Endodermal cell (in vitro differentiated cells): ENCODE data around the gene TRAF7. TPM values are rescaled to one million over a fixed set of nuclear protein-coding genes. Genes with fewer than 3 reads are reported as not detected.

ENCODE experiments used
- DNase-seq: peaks from one replicate; pipeline ENCODE4 v3.0.0-alpha.2; 2017
- H3K27ac ChIP-seq: 2 replicates; pipeline ENCODE4 v1.5.1; 2013; ENCODE audit warnings: mild to moderate bottlenecking, low read depth, low read length, moderate library complexity
- H3K27me3 ChIP-seq: 2 replicates; pipeline ENCODE4 v1.6.1; 2013; ENCODE audit warnings: mild to moderate bottlenecking, low read length, moderate library complexity; ENCODE audit not compliant: insufficient read depth, control insufficient read depth, poor library complexity, severe bottlenecking
- H3K36me3 ChIP-seq: 2 replicates; pipeline ENCODE4 v1.7.0; 2013; ENCODE audit warnings: mild to moderate bottlenecking, low read length, moderate library complexity; ENCODE audit not compliant: control insufficient read depth, insufficient read depth
- H3K4me1 ChIP-seq: one replicate; pipeline ENCODE4 v1.7.0; 2013; ENCODE audit warnings: low read length; ENCODE audit not compliant: control insufficient read depth, insufficient read depth
- H3K4me3 ChIP-seq: 2 replicates; pipeline ENCODE4 v1.5.1; 2013; ENCODE audit warnings: mild to moderate bottlenecking, low read length, moderate library complexity
- H3K9ac ChIP-seq: 2 replicates; pipeline ENCODE4 v1.6.1; 2013; ENCODE audit warnings: mild to moderate bottlenecking, low read length, moderate library complexity; ENCODE audit not compliant: poor library complexity, severe bottlenecking; ENCODE audit errors: extremely low read depth
- H3K9me3 ChIP-seq: 2 replicates; pipeline ENCODE4 v1.6.1; 2013; ENCODE audit warnings: mild to moderate bottlenecking, low read length, moderate library complexity; ENCODE audit not compliant: control insufficient read depth
- H3K27ac Mint-ChIP-seq: 2 replicates; pipeline ENCODE4 v1.8.0; 2020; ENCODE audit warnings: mixed read lengths
- H3K27me3 Mint-ChIP-seq: 2 replicates; pipeline ENCODE4 v1.8.0; 2021; ENCODE audit warnings: mild to moderate bottlenecking, mixed read lengths; ENCODE audit not compliant: insufficient read depth
- H3K36me3 Mint-ChIP-seq: 2 replicates; pipeline ENCODE4 v1.8.0; 2020; ENCODE audit warnings: low read depth, mixed read lengths
- H3K4me1 Mint-ChIP-seq: 2 replicates; pipeline ENCODE4 v1.8.0; 2020; ENCODE audit warnings: mixed read lengths
- H3K4me3 Mint-ChIP-seq: 2 replicates; pipeline ENCODE4 v1.8.0; 2020; ENCODE audit warnings: mild to moderate bottlenecking, moderate library complexity, mixed read lengths
- H3K9me3 Mint-ChIP-seq: 2 replicates; pipeline ENCODE4 v1.8.0; 2020; ENCODE audit warnings: mild to moderate bottlenecking, mixed read lengths
- WGBS, 2 experiments: methylation state at CpG; one replicate each; pipeline versions ENCODE4 v1.1.5 to v1.1.7; 2013; ENCODE audit warnings: missing lambda C conversion rate in 2 of 2, mixed read lengths in 1 of 2; ENCODE audit not compliant: insufficient coverage in 1 of 2, insufficient read length in 1 of 2; 5-methylcytosine and 5-hydroxymethylcytosine counted together
- total RNA-seq, 2 donors: library from RNA; stranded (reverse); fragmentation: NEBNext Ultra II Directional in 1 of 2; extraction: Animal tissue kit (Norgen Biotek cat#: 25700) in 1 of 2; gene quantifications; 2 replicates in 1 of 2; 3 replicates in 1 of 2; pipeline ENCODE4 v1.2.1, GENCODE V29; 2021
- TF ChIP-seq, protein P1 (sequence below): fragments of 200-600 bp; sonication (generic); conservative IDR thresholded peaks from 2 replicates; pipeline ENCODE4 v1.5.0; 2021; ENCODE audit warnings: antibody characterized with exemption, mild to moderate bottlenecking

The TRAF7 gene
- total RNA-seq, 2 donors from 2014 or later = 108 to 110 TPM

DNA sequence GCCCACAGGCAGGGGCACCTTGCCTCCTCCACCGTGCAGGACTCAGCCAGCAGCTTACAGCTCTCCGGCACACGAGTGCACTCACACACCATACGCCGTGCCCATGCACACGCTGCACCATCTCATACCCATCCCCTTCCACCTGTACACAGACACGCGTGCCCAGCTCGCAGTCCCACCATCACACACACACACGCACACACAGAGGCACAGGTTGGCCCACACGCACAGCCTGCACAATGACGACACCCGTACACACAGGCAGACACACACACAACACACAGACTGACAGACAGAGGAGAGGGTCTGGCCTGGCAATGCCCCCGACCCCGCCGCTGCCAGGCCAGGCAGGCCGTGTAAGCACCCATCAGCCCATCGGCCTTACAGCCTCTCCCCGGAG lies 28.8 kb downstream of the TRAF7 start:
- H3K27me3 ChIP-seq = no peaks in the 10 kb centered on the region
- no peak overlapping the region for H3K27ac ChIP-seq
- H3K4me1 ChIP-seq = no peaks in the 10 kb centered on the region
- no peak overlapping the region for H3K9ac ChIP-seq
- no peaks in the 10 kb centered on the region for H3K9me3 ChIP-seq
- Mint-ChIP-seq H3K9me3 (no peaks in the 10 kb centered on the region), H3K36me3 (no peaks in the 10 kb centered on the region), H3K4me1 (no peaks in the 10 kb centered on the region), H3K27me3 (no peaks in the 10 kb centered on the region), H3K27ac (no peak overlapping the region), H3K4me3 (no peak overlapping the region)
- no peaks in the 10 kb centered on the region for H3K36me3 ChIP-seq
- TF ChIP-seq, protein P1, sequence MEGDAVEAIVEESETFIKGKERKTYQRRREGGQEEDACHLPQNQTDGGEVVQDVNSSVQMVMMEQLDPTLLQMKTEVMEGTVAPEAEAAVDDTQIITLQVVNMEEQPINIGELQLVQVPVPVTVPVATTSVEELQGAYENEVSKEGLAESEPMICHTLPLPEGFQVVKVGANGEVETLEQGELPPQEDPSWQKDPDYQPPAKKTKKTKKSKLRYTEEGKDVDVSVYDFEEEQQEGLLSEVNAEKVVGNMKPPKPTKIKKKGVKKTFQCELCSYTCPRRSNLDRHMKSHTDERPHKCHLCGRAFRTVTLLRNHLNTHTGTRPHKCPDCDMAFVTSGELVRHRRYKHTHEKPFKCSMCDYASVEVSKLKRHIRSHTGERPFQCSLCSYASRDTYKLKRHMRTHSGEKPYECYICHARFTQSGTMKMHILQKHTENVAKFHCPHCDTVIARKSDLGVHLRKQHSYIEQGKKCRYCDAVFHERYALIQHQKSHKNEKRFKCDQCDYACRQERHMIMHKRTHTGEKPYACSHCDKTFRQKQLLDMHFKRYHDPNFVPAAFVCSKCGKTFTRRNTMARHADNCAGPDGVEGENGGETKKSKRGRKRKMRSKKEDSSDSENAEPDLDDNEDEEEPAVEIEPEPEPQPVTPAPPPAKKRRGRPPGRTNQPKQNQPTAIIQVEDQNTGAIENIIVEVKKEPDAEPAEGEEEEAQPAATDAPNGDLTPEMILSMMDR = no peak
- DNase-seq = no peak
- 94 to 98% methylated on average over 5 to 19 of the region's 19 CpGs for WGBS, 2 experiments
- H3K4me3 ChIP-seq = no peak overlapping the region

DNA sequence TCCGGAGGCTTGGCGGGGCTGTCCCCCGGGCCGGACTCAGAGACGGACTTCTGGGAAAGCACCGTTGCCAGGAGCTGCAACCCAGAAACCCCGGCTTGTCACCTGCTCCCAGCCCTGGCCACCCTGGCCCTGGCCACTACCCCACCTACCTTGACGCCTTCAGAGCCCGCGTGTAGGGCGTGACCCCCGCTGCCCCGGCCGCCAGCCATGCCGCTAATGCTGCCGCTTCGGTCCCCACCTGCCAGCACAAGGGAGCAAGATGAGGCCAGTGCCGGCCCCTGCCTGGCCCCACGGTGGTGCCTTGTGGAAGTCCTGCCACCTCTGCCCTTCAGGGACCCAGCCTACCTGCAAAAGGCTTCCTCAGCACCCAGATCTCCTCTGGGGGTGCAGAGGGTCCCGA lies 29.4 kb downstream of the TRAF7 start:
- Mint-ChIP-seq H3K4me3 (no peak overlapping the region), H3K9me3 (no peaks in the 10 kb centered on the region), H3K27me3 (no peaks in the 10 kb centered on the region), H3K27ac (no peak overlapping the region), H3K36me3 (no peaks in the 10 kb centered on the region), H3K4me1 (no peaks in the 10 kb centered on the region)
- H3K27ac ChIP-seq = no peak overlapping the region
- H3K4me3 ChIP-seq = no peak overlapping the region
- TF ChIP-seq, protein P1 = no peak
- no peaks in the 10 kb centered on the region for H3K36me3 ChIP-seq
- H3K9me3 ChIP-seq = no peaks in the 10 kb centered on the region
- H3K9ac ChIP-seq = no peak overlapping the region
- no peaks in the 10 kb centered on the region for H3K27me3 ChIP-seq
- WGBS, 2 experiments = 93% methylated on average over 16 to 20 of the region's 20 CpGs
- no peaks in the 10 kb centered on the region for H3K4me1 ChIP-seq
- DNase-seq = no peak

DNA sequence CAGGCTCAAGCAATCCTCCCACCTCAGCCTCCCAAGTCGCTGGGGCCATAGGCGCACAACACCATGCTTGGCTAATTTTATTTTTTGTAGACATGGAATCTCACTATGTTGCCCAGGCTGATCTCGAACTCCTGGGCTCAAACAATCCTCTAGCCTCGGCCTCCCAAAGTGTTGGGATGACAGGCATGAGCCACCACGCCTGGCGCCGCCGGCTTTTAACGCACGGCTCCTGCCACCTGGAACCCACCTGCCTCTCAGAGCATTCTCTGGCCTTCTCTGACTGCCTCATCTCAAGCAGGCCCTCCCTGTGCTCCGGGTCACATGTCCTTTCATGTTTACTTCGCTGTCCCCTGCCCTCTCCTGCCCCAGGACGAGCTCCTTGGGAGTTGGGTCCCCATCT lies 30.5 kb downstream of the TRAF7 start:
- 88 to 93% methylated on average over 7 to 13 of the region's 13 CpGs for WGBS, 2 experiments
- no peak overlapping the region for H3K4me3 Mint-ChIP-seq
- no peak overlapping the region for H3K27ac Mint-ChIP-seq
- no peaks in the 10 kb centered on the region for H3K27me3 Mint-ChIP-seq
- no peaks in the 10 kb centered on the region for H3K9me3 ChIP-seq
- H3K9me3 Mint-ChIP-seq = no peaks in the 10 kb centered on the region
- no peak for DNase-seq
- no peaks in the 10 kb centered on the region for H3K36me3 Mint-ChIP-seq
- no peak overlapping the region for H3K27ac ChIP-seq
- no peaks in the 10 kb centered on the region for H3K36me3 ChIP-seq
- H3K4me1 ChIP-seq = no peaks in the 10 kb centered on the region
- TF ChIP-seq, protein P1 = no peak
- H3K4me3 ChIP-seq = no peak overlapping the region
- no peaks in the 10 kb centered on the region for H3K4me1 Mint-ChIP-seq
- H3K27me3 ChIP-seq = no peaks in the 10 kb centered on the region
- no peak overlapping the region for H3K9ac ChIP-seq
